Measurements from ENCODE around the gene PTK7.
A peak's percentile ranks its signal among the peaks of the same experiment; 100 is the strongest.

The PTK7 gene

GRCh38 chr6:43095939-43096338 lies 19.8 kb downstream of the PTK7 start:
- Histone ChIP-seq H3K4me2 (ENCODE audit: low read length) (peak overlapping the region; percentile 23), H3K27me3 (ENCODE audit: low read depth, low read length) (no peaks in the 10 kb centered on the region), H3K9me3 (ENCODE audit: insufficient read depth, low read length) (no peaks in the 10 kb centered on the region), H3K4me1 (ENCODE audit: low read length) (peaks cover 20% of the 10 kb centered on the region), H3K79me2 (ENCODE audit: low read length) (no peaks in the 10 kb centered on the region), H3K9ac (ENCODE audit: low read length) (no peak overlapping the region), H3K27ac (ENCODE audit: low read length) (no peak overlapping the region), H3K4me3 (ENCODE audit: low read length) (peak overlapping the region; percentile 1; the same call in 1 of the 2 replicates), H3K36me3 (replicated peaks; ENCODE audit: low read depth, low read length) (no peaks in the 10 kb centered on the region), H2AFZ (ENCODE audit: low read depth, low read length) (peak overlapping the region; percentile 51), H4K20me1 (ENCODE audit: insufficient read depth, low read length) (no peaks in the 10 kb centered on the region)
- no peak for TF ChIP-seq EZH2phosphoT487 (IDR thresholded peaks at IDR 0.05; ENCODE audit: low read depth)
- TF ChIP-seq CTCF (IDR thresholded peaks at IDR 0.05; ENCODE audit: low read depth, low read length) = no peak

GRCh38 chr6:43096451-43097097 lies 20.5 kb downstream of the PTK7 start:
- Histone ChIP-seq H3K9ac (ENCODE audit: low read length) (no peak overlapping the region), H3K4me1 (ENCODE audit: low read length) (peaks cover 20% of the 10 kb centered on the region), H3K9me3 (ENCODE audit: insufficient read depth, low read length) (no peaks in the 10 kb centered on the region), H3K79me2 (ENCODE audit: low read length) (no peaks in the 10 kb centered on the region), H3K36me3 (replicated peaks; ENCODE audit: low read depth, low read length) (no peaks in the 10 kb centered on the region), H4K20me1 (ENCODE audit: insufficient read depth, low read length) (no peaks in the 10 kb centered on the region), H3K4me2 (ENCODE audit: low read length) (peak overlapping the region; percentile 23), H3K4me3 (ENCODE audit: low read length) (peak overlapping the region; percentile 1; the same call in 1 of the 2 replicates), H3K27me3 (ENCODE audit: low read depth, low read length) (0 out of 2 replicates have a peak, but pooled peaks cover under 1% of the 10 kb centered on the region), H3K27ac (ENCODE audit: low read length) (no peak overlapping the region), H2AFZ (ENCODE audit: low read depth, low read length) (peak overlapping the region; percentile 51)
- TF ChIP-seq CTCF (IDR thresholded peaks at IDR 0.05; ENCODE audit: low read depth, low read length) (no peak), EZH2phosphoT487 (IDR thresholded peaks at IDR 0.05; ENCODE audit: low read depth) (no peak)

GRCh38 chr6:43097098-43097489 lies 21.0 kb downstream of the PTK7 start:
- Histone ChIP-seq H3K36me3 (replicated peaks; ENCODE audit: low read depth, low read length) (no peaks in the 10 kb centered on the region), H3K27ac (ENCODE audit: low read length) (no peak overlapping the region), H4K20me1 (ENCODE audit: insufficient read depth, low read length) (no peaks in the 10 kb centered on the region), H3K4me3 (ENCODE audit: low read length) (no peak overlapping the region), H3K4me2 (ENCODE audit: low read length) (0 out of 2 replicates have a peak overlapping the region, but pooled peaks have one; percentile 23), H3K9ac (ENCODE audit: low read length) (no peak overlapping the region), H3K27me3 (ENCODE audit: low read depth, low read length) (0 out of 2 replicates have a peak, but pooled peaks cover 4% of the 10 kb centered on the region), H3K79me2 (ENCODE audit: low read length) (no peaks in the 10 kb centered on the region), H3K9me3 (ENCODE audit: insufficient read depth, low read length) (no peaks in the 10 kb centered on the region), H3K4me1 (ENCODE audit: low read length) (peaks cover 20% of the 10 kb centered on the region), H2AFZ (ENCODE audit: low read depth, low read length) (peak overlapping the region; percentile 51; the same call in 1 of the 2 replicates)
- no peak for TF ChIP-seq CTCF (IDR thresholded peaks at IDR 0.05; ENCODE audit: low read depth, low read length)
- no peak for TF ChIP-seq EZH2phosphoT487 (IDR thresholded peaks at IDR 0.05; ENCODE audit: low read depth)

- H3K4me3 ChIP-seq (ENCODE audit: low read length) = no peak overlapping the region
- peaks cover 20% of the 10 kb centered on the region for H3K4me1 ChIP-seq (ENCODE audit: low read length)
- no peaks in the 10 kb centered on the region for H3K9me3 ChIP-seq (ENCODE audit: insufficient read depth, low read length)
- 0 out of 2 replicates have a peak, but pooled peaks cover 4% of the 10 kb centered on the region for H3K27me3 ChIP-seq (ENCODE audit: low read depth, low read length)
- TF ChIP-seq CTCF (IDR thresholded peaks at IDR 0.05; ENCODE audit: low read depth, low read length) = no peak
- TF ChIP-seq EZH2phosphoT487 (IDR thresholded peaks at IDR 0.05; ENCODE audit: low read depth) = no peak
- no peak overlapping the region for H3K4me2 ChIP-seq (ENCODE audit: low read length)
- no peaks in the 10 kb centered on the region for H3K36me3 ChIP-seq (replicated peaks; ENCODE audit: low read depth, low read length)
- no peak overlapping the region for H2AFZ ChIP-seq (ENCODE audit: low read depth, low read length)
- H3K27ac ChIP-seq (ENCODE audit: low read length) = no peak overlapping the region
- H4K20me1 ChIP-seq (ENCODE audit: insufficient read depth, low read length) = no peaks in the 10 kb centered on the region
- no peaks in the 10 kb centered on the region for H3K79me2 ChIP-seq (ENCODE audit: low read length)
- no peak overlapping the region for H3K9ac ChIP-seq (ENCODE audit: low read length)
Observed at GRCh38 chr6:43097502-43097901, 21.4 kb downstream of the PTK7 start.
